ENCODE data around the gene DOK7.

Gene DOK7

DNA sequence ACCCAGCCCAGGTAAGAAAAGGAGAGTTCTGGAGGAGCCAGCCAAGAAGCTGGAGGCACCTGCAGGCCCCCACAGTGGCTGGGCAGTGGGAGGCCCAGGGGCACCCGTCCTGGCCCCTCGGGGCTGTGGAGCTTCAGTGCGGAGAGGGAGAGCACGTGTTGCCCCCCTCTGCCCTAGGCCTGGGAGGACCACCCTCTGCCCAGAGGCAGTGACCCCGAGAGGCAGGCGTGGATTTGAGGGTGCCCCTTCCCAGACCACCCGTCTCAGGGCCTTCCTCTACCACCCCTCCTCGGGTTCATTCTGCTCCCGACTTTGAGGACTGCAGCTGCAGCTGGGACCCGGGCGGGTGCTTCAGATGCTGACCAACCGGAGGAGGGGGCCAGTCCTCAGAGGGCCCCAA, 33.5 kb upstream of the DOK7 start:
- no peak for DNase-seq

DNA sequence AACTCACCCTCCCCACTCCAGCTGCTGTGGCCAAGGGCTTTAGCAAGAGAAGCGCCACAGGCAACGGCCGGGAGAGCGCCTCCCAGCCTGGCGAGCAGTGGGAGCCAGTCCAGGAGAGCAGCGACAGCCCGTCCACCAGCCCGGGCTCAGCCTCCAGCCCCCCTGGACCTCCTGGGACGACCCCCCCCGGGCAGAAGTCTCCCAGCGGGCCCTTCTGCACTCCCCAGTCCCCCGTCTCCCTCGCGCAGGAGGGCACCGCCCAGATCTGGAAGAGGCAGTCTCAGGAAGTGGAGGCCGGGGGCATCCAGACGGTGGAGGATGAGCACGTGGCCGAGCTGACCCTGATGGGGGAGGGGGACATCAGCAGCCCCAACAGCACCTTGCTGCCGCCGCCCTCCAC, 32.6 kb upstream of the DOK7 start:
- no peak for DNase-seq

DNA sequence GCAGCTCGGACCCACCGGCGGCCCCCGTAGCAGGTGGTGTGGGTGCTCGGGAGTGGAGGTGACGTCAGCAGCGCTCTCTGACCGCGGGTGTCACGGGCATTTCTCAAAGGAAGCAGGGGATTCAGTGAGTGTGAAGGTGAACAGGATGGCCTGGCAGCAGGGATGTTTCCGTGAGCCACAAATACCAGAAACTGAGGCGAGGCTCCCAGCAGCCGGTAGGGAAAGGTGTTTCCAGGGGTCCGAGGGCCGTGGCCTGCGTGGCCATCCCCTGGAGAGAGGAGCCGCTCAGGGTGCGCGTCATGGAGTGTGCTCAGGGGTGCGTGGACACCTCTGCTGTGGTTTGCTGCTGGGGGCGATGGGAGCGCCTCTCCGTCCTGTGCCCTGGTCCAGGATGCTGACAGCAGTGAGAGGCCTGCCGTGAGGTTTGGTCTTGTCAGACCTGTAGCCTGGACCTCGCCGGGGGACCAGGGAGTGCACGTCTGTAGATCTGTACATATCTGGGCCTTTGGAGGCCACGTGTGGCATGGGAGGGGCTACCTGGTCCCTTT, 31.6 kb upstream of the DOK7 start:
- DNase-seq = no peak

DNA sequence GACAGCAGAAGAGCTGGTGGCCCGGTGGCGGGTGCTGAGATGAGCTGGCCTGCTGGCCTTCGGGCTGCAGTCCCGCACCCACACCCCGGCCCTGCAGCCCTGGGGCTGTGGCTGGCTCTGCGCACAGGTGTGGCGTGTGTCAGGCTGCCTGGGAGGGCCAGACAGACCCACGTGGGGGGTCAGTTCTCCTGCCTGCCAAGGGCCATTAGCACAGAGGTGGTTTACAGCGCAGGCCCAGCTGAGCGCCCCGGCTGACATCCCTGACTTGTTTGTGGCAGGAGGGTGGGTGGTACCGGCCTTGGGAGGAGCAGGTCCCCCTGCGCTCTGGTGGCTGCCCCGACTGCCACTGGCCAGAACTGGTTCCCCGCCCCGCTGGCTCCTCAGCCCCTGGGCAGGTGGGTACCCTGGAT, 30.7 kb upstream of the DOK7 start:
- DNase-seq = no peak

DNA sequence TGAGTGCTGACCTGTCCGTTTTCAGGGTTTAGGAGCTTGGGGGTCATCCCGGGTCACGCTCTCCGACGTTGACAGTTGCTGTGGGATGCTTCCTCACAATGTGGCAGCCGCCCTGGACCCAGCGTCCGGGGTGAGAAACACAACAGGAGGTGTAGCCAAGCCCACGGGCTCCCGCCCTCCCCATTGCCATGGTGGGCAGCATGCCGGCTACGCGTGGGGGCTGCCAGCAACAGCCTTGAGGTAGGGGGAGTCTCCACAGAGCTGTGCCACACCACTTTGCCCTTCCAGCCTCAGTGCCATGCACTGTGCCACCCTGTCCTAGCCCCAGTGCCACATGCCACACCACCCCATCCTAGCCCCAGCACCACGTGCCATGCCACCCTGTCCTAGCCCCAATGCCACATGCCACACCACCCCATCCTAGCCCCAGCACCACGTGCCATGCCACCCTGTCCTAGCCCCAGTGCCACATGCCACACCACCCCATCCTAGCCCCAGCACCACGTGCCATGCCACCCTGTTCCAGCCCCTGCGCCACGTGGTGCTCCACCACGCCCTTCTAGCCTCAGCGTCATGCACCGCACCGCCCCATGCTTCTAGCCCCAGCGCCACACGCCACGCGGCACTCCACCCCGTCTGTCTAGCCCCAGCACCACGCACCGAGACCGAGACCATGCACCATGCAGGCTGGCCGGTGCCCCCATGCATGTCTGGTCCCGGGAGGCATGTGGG, 29.8 kb upstream of the DOK7 start:
- no peak for DNase-seq

DNA sequence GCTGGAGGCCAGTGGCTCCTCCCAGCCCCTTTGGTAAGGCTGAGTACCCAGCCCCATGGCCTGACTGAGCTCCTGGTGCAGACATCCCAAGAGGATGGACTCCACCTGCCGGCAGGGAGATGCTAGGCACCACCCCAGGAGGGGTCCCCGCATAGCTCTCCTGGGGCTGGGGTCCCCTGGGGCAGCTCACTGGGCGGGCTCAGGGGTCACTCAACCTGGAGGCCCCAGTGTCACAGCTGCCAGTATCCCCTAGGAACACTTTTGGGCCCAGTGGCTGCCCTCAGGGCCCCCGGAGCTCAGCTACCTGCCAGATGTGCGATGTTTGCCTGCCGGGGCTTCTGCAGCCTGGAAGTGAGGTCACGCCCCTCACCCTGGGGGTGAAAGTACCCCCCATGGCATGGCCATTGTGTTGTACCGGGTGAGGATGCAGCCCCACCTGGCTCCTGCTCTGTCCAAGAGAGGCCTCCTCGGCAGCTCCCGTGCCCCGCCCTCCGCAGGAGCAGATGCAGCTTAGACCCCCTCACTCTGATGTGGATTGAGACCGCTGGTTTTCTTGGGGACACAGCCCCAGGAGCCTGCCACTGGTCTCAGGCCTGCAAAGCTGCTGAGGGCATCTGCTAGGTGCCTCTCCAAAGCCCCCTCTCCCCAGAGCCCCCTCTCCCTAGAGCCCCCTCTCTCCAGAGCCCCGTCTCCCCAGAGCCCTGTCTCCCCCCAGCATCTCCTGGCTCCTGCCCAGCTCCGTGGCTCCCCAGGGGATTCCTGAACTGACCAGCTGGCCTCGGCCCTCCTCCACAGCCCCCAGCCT, 28.0 kb upstream of the DOK7 start:
- no peak for DNase-seq

DNA sequence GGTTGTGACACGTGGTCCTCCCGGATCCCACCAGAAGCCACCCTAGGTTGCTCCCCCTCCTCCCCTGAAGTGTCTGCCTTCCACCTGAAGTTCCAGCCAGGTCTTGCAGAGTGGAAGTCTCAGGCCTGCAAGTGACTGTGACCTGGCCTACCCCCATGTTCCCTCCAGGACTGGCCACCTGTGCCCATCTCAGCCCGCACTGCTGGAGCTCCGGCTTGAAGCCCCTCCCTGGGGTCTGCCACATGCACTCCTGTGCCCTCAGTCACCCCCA, 27.5 kb upstream of the DOK7 start:
- DNase-seq = no peak

DNA sequence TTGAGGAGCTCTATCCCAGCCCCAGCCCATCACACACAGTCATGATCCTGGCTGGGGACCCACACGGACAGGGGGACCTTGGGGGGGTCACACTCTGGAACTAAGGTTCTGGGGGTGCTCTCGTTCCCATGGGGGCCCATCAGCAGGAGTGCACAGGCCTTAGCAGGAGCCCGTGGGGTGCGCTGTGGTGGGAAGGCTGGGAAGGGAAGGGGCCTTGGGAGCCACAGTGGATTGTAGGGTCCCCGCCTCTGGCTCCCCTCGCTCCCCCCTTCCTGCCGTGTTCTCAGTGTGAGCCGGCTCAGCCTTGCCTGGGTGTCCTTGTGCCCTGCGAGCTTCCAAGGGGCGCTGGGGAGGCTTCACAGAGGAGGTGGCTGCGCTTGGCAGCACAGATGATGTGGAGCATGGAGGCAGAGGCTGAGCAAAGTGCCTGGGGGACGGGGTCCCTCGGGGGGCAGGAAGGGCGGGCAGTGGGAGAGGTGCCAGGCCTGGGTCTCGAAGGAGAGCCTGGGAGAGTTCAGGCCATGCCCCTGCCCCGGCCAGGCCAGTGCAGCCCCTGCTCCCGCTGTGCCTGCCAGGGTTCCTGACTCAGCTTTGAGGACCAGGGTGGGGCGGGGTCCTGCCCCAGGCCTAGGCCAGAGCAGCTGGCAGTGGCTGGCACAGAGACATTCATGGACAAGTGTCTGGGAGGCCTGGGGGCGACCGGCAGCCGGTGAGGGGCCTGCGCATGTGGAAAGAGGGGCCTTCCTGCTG, 26.9 kb upstream of the DOK7 start:
- DNase-seq = no peak

DNA sequence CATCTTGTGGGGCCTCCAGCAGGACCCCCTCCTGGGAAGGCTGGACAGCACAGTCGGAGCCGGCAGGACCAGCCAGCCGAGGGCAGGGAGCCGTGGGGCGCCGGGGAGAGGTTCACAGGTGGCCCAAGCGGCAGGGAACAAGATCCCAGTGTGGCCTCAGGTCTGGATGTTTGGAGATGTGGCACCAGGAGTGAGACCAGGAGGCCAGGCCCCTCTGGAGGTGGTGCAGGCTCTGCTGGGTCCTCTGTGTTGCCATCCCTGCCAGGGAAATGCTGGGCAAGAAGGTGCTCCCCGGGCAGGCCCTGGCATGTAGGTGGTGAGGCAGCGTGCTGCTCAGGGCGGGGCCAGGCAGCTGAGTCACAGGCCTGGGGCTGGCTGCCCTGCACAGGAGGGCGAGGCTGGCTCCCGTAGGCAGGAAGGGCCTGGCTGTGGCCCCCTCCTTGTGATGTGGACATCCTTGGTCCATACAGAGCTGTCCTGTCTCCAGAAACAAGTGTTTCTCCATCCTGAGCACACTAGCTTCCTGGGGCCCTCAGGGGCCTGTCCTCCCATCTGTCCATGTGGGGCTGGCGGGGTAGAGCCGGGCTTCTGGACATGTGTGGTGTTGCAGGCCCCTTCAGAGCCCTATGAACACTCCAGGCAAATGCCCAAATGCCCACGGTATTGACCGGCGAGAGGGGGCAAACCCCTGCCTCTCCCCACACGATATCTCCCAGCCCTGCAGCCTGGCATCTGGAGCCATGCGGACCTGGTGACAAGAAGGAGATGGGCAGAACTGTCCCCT, 26.1 kb upstream of the DOK7 start:
- no peak for DNase-seq

DNA sequence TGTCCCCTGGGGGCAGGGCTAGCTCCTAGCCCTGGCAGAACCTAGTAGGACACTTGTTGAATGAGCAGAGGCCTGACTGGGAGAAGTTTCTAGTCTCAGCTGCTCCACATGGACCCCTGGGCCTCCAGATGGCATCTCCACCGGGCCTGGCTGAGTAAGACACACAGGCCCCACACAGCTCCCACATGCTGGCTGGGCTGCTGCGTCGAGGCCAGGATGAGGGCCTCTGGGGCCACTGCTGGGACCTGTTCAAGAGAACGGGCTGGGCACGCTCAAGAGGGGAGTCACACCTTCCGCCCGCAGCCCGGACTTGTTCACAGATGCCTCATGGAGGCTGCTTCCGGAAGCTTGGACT, 25.5 kb upstream of the DOK7 start:
- no peak for DNase-seq

DNA sequence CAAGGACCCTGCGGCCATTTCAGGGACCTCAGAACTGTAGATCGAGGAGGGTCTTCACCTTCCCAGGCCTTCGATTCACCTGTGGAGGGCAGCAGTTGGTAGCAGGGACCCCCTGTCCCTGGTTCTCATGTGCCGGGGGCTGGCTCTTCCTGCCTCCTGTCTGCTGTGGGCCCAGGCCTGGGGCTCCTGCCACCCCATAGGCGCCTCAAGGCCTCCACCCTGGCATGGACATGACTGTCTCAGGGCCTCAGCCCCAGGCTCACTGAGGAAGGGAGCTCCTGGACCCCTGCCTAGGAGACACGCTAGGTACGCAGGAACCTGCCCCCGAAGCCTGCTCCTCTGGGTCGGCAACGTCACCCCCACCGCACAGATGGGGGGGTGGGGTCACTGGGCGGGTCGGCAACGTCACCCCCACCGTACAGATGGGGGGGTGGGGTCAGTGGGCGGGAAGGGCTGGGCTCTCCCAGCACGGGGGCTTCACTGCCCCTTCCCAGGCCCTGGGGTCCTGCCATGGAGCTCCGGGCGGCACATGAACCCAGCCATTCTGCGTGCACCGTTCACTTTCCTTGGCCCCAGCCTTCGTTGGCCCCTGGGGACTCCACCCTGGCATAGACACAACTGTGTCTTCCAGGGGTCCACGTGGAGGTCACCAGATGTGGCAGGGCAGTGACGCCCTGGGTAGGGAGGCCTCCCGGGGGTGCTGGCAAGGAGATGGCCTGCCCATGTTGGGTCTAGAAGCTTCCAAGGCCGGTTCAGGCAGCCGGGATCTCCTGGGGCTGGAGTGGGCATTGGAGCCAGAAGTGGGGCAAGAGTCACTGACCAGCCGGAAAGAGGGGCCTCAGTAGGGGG, 24.9 kb upstream of the DOK7 start:
- DNase-seq = no peak

DNA sequence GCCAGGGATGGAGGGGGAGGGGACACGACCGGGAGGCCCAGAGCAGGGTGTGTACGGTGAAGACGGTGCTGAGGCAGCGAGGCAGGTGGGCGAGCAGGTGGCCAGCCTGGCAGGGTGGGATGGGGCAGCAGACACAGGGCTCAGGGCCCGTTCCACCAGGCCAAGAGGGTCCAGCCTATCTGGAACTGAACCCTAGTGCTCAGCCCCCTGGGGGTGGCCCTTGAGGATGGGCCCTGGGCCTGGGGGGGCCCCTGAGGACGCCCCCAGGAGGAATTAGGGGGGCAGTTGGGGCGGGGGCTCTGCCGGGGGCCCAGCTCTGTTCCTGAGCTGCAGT, 24.3 kb upstream of the DOK7 start:
- no peak for DNase-seq

DNA sequence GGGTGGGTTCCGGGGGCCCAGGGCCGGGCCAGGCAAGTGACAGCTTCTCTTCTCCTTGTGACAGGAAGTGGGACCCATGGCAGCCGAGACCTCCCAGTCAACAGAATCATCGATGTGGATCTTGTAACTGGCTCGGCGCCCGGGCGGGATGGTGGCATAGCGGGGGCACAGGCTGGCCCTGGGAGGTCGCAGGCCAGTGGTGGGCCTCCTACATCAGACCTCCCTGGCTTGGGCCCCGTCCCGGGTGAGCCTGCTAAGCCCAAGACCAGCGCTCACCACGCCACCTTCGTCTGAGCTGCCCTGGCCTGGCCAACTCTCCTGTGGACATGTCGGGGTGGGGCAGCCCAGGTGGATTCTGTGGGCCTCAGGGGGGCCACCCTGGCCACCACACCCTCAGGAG, 23.7 kb upstream of the DOK7 start:
- DNase-seq = no peak

DNA sequence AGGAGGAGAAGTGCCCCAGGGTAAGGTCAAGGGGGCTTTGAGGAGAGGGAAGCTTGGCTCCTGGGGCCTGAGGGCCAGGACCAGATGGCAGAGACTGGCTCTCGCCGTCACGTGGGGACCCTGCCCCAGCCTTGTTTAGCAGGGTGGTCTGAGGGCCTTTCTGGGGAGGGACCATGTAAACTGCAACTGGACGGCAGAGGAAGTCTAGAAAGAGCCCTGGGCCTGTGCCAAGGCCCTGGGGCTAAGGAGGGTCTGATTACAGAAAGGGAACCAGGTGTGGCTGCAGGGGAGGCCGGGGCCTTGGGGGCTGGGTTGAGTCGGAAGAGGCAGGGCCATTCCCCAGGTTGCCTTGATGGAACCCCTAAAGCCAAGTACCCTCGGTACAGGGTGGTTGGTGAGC, 23.1 kb upstream of the DOK7 start:
- DNase-seq = peak; percentile 6

DNA sequence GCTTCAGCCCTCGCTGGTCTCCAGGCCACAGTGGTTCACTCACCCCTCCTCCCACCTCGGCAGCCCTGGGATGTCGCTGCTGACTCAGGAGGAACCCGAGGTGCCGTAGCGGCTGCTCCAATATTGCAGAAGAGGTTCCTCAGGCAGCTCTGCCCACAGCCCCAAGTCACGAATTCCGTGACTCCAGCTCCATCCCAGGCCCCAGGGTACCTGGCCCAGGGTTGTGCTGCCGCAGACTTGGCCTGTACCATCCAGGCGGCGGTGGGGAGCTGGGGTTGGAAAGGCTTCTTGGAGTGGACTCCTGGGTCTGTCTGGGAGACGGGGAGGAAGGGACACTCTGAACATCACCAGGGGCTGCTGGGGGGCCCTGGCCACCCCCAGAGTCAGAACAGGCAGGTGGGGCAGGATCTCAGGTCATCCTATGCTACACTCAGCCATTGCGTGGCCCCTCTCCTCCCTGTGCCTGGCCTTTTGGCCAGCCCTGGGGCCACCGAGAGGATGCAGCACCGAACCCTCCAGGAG, 22.1 kb upstream of the DOK7 start:
- no peak for DNase-seq

DNA sequence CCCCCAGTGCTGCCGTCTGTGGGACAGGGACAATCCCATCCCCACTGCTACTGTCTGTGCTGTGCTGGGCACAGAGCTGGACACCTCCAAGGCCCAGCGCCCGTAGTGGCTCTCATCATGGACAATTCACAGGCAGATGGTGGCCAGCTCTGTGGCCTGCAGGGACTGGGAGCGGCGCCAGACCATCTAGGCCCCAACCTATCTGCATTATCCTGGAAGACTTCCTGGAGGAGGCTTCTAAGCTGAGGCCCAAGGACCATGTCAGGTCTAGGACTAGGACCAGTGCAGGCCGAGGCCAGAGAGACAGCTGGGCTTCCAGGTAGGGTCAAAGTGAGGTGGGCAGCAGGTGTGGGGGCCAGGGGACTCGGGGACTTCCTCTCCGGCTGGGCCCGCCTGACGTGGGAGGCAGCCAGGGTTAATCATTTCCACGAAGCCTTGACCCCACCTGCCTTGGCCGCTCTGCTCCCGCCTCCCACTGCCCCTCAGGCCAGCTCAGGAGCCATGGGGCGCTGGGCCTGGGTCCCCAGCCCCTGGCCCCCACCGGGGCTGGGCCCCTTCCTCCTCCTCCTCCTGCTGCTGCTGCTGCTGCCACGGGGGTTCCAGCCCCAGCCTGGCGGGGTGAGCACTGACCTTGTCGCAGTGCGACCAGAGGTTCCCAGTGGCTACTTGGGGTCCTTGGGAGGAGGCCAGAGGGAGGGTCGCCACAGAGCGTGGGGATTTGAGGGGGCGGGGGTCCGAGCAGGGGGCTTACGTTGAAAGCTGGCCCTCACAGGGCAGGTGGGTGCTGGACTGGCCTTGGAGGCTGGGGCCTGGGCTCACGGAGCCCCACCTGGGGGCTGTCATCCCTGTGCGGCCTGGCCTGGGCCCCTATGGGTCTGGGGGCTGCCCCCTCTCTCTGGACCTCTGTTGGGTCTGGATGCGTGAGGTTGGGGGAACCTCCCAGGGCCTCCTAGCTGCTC, 21.3 kb upstream of the DOK7 start, which contains the start of gene HGFAC:
TSS of gene HGFAC (plus strand) at position 468 of the 959 bp plus-strand sequence. CDS start at position 502, 34 bp downstream.
- DNase-seq = no peak

DNA sequence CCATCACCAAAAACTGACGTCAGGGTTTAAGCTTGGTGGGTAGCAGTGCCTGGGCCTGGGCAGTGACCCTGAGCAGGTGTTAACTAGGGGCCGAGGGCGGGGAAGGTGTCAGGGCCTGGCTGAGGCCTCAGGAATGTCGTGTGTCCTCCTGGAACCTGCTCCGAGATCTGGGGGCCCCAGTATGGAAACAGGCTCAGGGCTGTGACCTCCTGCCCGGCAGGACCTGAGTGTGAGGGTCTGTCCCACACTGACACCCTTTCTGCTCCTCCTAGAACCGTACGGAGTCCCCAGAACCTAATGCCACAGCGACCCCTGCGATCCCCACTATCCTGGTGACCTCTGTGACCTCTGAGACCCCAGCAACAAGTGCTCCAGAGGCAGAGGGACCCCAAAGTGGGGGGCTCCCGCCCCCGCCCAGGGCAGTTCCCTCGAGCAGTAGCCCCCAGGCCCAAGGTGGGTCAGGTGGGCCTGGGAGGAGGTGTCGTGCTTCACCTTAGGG, 20.6 kb upstream of the DOK7 start:
- no peak for DNase-seq

DNA sequence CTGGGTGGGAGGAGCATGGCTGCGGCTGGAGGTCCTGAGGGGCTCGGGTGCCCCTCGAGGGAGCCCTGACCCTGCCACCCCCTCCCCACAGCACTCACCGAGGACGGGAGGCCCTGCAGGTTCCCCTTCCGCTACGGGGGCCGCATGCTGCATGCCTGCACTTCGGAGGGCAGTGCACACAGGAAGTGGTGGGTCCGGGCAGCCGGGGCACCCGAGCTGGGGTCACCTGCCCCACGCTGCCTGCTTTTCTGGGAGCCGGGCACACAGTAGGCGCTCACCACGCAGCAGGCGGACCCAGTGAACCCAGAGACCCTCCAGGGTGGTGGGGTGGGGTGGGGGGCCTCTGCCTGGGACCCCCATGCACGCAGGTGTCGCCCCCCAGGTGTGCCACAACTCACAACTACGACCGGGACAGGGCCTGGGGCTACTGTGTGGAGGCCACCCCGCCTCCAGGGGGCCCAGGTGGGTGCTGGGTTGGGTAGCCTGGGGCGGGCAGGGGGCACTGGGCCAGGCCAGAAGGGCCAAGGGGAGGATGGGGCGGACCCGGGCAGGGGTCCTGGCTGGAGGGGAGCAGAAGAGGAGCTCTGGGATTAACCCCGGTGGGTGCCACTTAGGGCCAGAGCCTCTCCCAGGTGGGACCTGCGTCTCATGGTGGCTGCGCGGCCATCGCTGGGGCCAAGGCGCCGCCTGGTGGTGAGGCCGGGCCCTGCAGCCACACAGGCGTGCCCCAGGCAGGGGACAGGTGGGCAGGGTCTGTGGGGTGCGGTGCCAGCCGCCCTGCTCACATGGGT, 20.0 kb upstream of the DOK7 start:
- DNase-seq = peak; percentile 66

DNA sequence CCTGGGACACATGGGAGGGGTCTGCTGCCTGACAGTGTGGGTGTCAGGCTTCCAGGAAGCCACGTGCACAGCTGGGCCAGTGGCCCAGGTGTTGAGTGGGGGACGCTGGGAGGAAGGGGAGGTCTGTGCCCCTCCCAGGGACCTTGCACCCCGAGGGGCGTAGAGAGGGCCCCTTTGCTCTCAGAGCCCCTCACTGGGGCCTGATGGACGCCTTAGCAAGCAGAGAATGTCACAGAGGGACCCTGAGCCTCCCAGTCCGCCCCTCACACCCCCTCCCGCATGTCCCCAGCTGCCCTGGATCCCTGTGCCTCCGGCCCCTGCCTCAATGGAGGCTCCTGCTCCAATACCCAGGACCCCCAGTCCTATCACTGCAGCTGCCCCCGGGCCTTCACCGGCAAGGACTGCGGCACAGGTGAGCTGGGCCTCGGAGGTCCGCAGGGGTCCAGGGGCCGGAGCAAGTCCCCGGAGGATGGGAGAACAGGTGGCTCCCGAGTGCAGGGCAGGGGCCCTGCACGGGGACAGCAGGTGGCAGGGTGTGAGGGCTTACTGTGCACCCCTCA, 19.3 kb upstream of the DOK7 start:
- no peak for DNase-seq
